ENCODE results near the gene B4GALT6. TPM values are rescaled to one million over a fixed set of nuclear protein-coding genes. Genes with fewer than 3 reads are reported as not detected.

B4GALT6 gene
- total and polyA plus RNA-seq, 2 of the 8 experiments (the other 6 are each of a cell fraction or from before 2014, with no cell fraction given): 6.3 to 41.5 TPM

- Histone ChIP-seq H2BK5ac (ENCODE audit: low read depth, low read length) (no peak overlapping the region), H2AFZ (ENCODE audit: low read length) (no peak overlapping the region), H3K4me2 (ENCODE audit: insufficient read depth in 1 of 2, low read depth in 2 of 2, low read length in 2 of 2) (no peak overlapping the region), H3K4me1 (replicated peaks in 1 of 4; ENCODE audit: control insufficient read depth in 3 of 4, insufficient read depth in 4 of 4, low read length in 3 of 4) (peaks cover 0 to 7% (median 2%) of the 10 kb centered on the region in 4 experiments; a peak in 2 of 7 replicates), H3K27me3 (replicated peaks in 1 of 4; ENCODE audit: control insufficient read depth in 3 of 4, extremely low read depth in 1 of 4, insufficient read depth in 3 of 4, low read length in 3 of 4) (no peaks in the 10 kb centered on the region), H3K23me2 (ENCODE audit: low read depth, low read length) (no peaks in the 10 kb centered on the region), H4K91ac (replicated peaks; ENCODE audit: insufficient read length, low read length) (no peak overlapping the region), H3K27ac (ENCODE audit: low read depth, low read length) (no peak overlapping the region), H3K79me2 (ENCODE audit: control insufficient read depth in 1 of 2, insufficient read depth in 2 of 2, low read length in 2 of 2) (0 out of 4 replicates have a peak, but pooled peaks cover 0 to 2% of the 10 kb centered on the region in 2 experiments), H3K9me3 (ENCODE audit: insufficient read depth in 2 of 2, low read depth in 1 of 2, low read length in 1 of 2) (no peaks in the 10 kb centered on the region), H3K9ac (replicated peaks in 1 of 4; ENCODE audit: extremely low read depth in 1 of 4, low read depth in 3 of 4, low read length in 3 of 4) (no peak overlapping the region), H3K14ac (ENCODE audit: insufficient read length) (no peak overlapping the region), H4K8ac (ENCODE audit: extremely low read depth, insufficient read depth, low read length) (no peak overlapping the region), H2BK20ac (ENCODE audit: low read length) (no peak overlapping the region), H2BK12ac (ENCODE audit: low read depth, low read length) (no peak overlapping the region), H4K5ac (ENCODE audit: insufficient read length, low read depth, low read length) (no peak overlapping the region), H3K4me3 (ENCODE audit: extremely low read depth in 1 of 4, insufficient read depth in 2 of 4, low read depth in 3 of 4, low read length in 4 of 4) (no peak overlapping the region), H3K4ac (replicated peaks; ENCODE audit: insufficient read length, low read depth, low read length) (no peak overlapping the region), H2BK120ac (replicated peaks; ENCODE audit: low read depth, low read length) (no peak overlapping the region), H2BK15ac (ENCODE audit: low read length) (no peak overlapping the region), H3K18ac (ENCODE audit: extremely low read depth, low read length) (no peak overlapping the region), H3K23ac (ENCODE audit: insufficient read length) (no peak overlapping the region), H2AK5ac (ENCODE audit: low read depth, low read length) (no peak overlapping the region), H4K20me1 (replicated peaks in 1 of 2; ENCODE audit: control insufficient read depth in 1 of 2, insufficient read depth in 2 of 2, low read length in 2 of 2) (peaks cover 0 to 1% of the 10 kb centered on the region in 2 experiments), H3K79me1 (ENCODE audit: low read depth, low read length) (no peaks in the 10 kb centered on the region; the same call in 1 of the 2 replicates), H3K56ac (replicated peaks; ENCODE audit: insufficient read length, low read depth, low read length) (no peak overlapping the region), H3K36me3 (ENCODE audit: control insufficient read depth in 2 of 4, insufficient read depth in 4 of 4, low read length in 3 of 4) (peaks cover 0 to 4% (median 0%) of the 10 kb centered on the region in 4 experiments; a peak in 2 of 8 replicates)
- FAIRE-seq (no peak), DNase-seq (ENCODE audit: low read depth in 1 of 2, low spot score in 2 of 2) (no peak)
- WGBS, 2 experiments (ENCODE audit: extremely low coverage in 1 of 2, insufficient coverage in 1 of 2, insufficient read length in 1 of 2, insufficient replicate concordance in 2 of 2, low coverage in 1 of 2, low lambda C conversion rate in 2 of 2, missing lambda C conversion rate in 1 of 2): 90% methylated on average over 10 of the region's 10 CpGs; no CpG with 5 or more reads in 1 of the 2 experiments
- POLR2A ChIA-PET (ENCODE audit: partially characterized antibody): interaction anchor here (1.2 to 1.3 kb wide), 3 partner anchors 9 to 13 kb away, joined by 3 to 4 read pairs (median 3); no protein-coding TSS in a partner anchor
- CTCF ChIA-PET (ENCODE audit: partially characterized antibody): interaction anchor here (0.9 to 1.7 kb wide), 6 partner anchors 9 to 98 kb away, joined by 3 to 10 read pairs (median 4); no protein-coding TSS in a partner anchor
- TF ChIP-seq SUZ12 (IDR thresholded peaks at IDR 0.05; ENCODE audit: low read length): no peak
- TF ChIP-seq RNF2 (IDR thresholded peaks at IDR 0.05; ENCODE audit: borderline replicate concordance, low read depth, low read length, missing control alignments, poor library complexity, severe bottlenecking): no peak
- no peak for TF ChIP-seq TBP (IDR thresholded peaks at IDR 0.05; ENCODE audit: low read depth, low read length)
- TF ChIP-seq RFX5 (IDR thresholded peaks at IDR 0.05; ENCODE audit: borderline replicate concordance, low read depth, low read length): no peak
Observed at GRCh38 chr18:31658670-31659575, 25.5 kb downstream of the B4GALT6 start.

Measured in H1 (cell line).